ENCODE measurements around the gene CLSTN2.

Gene CLSTN2

DNA sequence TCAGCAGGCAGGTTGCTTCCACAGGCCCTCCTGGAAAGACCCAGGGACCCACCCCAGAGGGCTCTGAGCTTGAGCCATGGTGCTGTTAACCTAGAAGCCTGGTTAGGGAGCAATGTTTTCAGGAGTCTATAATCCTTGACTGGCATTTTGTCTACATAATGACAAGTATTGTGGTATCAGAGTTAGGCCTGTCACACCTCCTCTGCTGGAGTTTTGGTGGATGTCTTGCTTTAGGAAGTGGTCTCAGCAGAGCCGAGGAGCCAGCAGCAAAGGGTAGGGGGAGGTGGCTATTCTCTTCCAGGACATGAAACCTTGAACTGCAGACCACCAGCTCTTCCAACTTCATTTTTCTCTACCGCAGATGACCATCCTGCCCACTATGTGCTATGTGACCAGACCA is 76.1 kb downstream of the CLSTN2 start:
- H3K9ac ChIP-seq = no peak overlapping the region
- no peaks in the 10 kb centered on the region for H3K27me3 ChIP-seq (ENCODE audit: insufficient read depth, low read depth)
- no peak overlapping the region for H2AFZ ChIP-seq (ENCODE audit: low read depth)
- no peaks in the 10 kb centered on the region for H3K36me3 ChIP-seq (ENCODE audit: insufficient read depth)
- no peaks in the 10 kb centered on the region for H4K20me1 ChIP-seq (ENCODE audit: insufficient read depth)
- no peaks in the 10 kb centered on the region for H3K79me2 ChIP-seq (ENCODE audit: insufficient read depth, low read depth)
- H3K4me2 ChIP-seq = no peak overlapping the region
- no peaks in the 10 kb centered on the region for H3K4me1 ChIP-seq (ENCODE audit: low read depth, poor library complexity, severe bottlenecking)
- TF ChIP-seq, protein P1, sequence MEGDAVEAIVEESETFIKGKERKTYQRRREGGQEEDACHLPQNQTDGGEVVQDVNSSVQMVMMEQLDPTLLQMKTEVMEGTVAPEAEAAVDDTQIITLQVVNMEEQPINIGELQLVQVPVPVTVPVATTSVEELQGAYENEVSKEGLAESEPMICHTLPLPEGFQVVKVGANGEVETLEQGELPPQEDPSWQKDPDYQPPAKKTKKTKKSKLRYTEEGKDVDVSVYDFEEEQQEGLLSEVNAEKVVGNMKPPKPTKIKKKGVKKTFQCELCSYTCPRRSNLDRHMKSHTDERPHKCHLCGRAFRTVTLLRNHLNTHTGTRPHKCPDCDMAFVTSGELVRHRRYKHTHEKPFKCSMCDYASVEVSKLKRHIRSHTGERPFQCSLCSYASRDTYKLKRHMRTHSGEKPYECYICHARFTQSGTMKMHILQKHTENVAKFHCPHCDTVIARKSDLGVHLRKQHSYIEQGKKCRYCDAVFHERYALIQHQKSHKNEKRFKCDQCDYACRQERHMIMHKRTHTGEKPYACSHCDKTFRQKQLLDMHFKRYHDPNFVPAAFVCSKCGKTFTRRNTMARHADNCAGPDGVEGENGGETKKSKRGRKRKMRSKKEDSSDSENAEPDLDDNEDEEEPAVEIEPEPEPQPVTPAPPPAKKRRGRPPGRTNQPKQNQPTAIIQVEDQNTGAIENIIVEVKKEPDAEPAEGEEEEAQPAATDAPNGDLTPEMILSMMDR (conservative IDR thresholded peaks at IDR 0.05; ENCODE audit: low read depth, low read length) = no peak
- no peak overlapping the region for H3K4me3 ChIP-seq (IDR thresholded peaks at IDR 0.05; ENCODE audit: insufficient read depth, low read depth, low read length)
- H3K27ac ChIP-seq = no peak overlapping the region

DNA sequence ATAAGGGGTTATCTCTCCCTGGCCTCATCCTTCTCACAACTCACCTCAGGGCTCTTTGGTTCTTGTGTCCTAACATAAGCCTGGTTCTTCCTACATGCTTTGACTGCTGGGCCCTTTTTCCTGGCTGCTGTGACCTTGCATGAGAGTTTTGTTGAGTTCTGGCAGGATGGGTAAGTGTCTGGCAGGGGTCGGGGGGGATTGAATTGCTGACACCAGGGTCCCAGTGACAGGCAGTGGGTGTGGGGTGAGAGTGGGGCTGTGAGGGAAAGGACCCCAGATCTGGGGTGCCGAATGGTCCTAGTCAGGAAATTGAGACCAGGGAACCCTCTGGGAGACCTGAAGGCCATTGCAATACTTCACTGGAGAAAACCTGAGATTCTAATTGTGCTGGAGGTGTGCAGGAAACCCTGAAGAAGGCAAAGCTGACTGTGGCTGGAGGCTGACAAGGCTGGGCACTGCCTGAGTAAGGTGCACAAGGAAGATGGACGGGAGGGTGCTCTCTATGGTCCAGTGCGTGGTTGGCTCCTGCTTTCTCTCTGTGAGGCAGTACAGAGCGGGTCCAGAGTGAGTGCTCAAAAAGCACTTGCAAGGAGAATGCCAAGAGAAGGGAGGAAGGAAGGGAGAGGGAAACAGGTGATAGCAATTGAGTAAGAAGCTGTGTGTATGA is 76.8 kb downstream of the CLSTN2 start:
- H3K9ac ChIP-seq = no peak overlapping the region
- H2AFZ ChIP-seq (ENCODE audit: low read depth) = no peak overlapping the region
- no peaks in the 10 kb centered on the region for H3K27me3 ChIP-seq (ENCODE audit: insufficient read depth, low read depth)
- TF ChIP-seq, protein P1 (conservative IDR thresholded peaks at IDR 0.05; ENCODE audit: low read depth, low read length) = no peak
- H3K4me2 ChIP-seq = no peak overlapping the region
- no peaks in the 10 kb centered on the region for H3K79me2 ChIP-seq (ENCODE audit: insufficient read depth, low read depth)
- H3K27ac ChIP-seq = no peak overlapping the region
- no peaks in the 10 kb centered on the region for H3K36me3 ChIP-seq (ENCODE audit: insufficient read depth)
- no peaks in the 10 kb centered on the region for H4K20me1 ChIP-seq (ENCODE audit: insufficient read depth)
- H3K4me1 ChIP-seq (ENCODE audit: low read depth, poor library complexity, severe bottlenecking) = no peaks in the 10 kb centered on the region
- no peak overlapping the region for H3K4me3 ChIP-seq (IDR thresholded peaks at IDR 0.05; ENCODE audit: insufficient read depth, low read depth, low read length)

DNA sequence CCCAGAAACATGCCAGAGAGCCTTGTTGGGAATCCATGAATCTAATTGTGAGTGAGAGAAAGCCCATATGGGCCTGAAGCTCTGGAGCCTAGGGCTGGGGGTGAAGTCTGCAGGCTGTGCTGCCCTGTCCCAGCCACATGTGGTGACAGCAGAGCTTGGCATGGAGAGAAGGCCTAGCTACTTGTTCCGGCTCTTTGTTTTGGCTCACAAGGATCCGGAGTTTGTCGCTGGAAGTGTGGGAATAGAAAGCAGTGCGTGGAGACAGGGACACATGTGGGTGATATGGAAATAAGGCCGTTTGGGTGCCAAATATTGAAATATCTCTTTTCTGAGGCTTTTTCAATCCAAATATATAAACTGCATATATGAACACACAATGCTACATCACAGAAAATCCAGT is 78.2 kb downstream of the CLSTN2 start:
- H3K4me1 ChIP-seq (ENCODE audit: low read depth, poor library complexity, severe bottlenecking) = no peaks in the 10 kb centered on the region
- TF ChIP-seq, protein P1 (conservative IDR thresholded peaks at IDR 0.05; ENCODE audit: low read depth, low read length) = no peak
- no peak overlapping the region for H2AFZ ChIP-seq (ENCODE audit: low read depth)

DNA sequence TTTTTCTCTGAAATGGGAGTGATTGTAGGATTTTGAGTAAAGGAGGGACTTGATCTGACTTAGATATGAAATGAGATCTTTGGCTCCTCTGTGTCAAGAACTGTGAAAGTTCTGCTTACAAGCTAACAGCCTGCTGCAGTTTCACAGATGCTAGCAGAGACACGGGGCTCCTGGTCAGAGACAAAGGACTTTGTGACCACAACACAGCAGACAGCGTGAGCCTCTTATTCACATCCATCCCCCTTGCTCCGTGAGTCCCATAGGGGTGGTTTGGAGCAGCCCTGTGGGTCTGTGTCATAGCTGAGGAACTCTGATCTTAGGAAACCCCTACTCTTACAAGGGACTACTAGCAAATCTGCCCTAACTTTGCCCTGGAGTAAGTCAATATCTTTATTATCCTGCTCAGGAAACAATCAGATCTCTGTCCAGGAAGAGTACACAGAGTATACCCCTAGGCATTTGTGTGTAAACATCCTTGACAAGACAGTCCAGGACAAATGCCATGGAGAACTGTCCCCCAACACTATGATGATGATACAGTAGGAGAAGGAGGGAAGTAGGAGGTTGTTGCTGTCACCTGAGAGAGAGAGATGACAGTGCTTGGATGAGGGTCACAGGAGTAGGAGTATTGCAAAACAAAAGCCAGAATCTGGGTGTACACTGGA is 80.0 kb downstream of the CLSTN2 start:
- TF ChIP-seq, protein P1 (conservative IDR thresholded peaks at IDR 0.05; ENCODE audit: low read depth, low read length) = no peak

More for the DNA sequence above, 78.2 kb downstream of the CLSTN2 start:
- Histone ChIP-seq H3K4me2 (no peak overlapping the region), H3K9ac (no peak overlapping the region), H3K27me3 (ENCODE audit: insufficient read depth, low read depth) (no peaks in the 10 kb centered on the region), H4K20me1 (ENCODE audit: insufficient read depth) (no peaks in the 10 kb centered on the region), H3K4me3 (IDR thresholded peaks at IDR 0.05; ENCODE audit: insufficient read depth, low read depth, low read length) (no peak overlapping the region), H3K27ac (no peak overlapping the region), H3K36me3 (ENCODE audit: insufficient read depth) (no peaks in the 10 kb centered on the region), H3K79me2 (ENCODE audit: insufficient read depth, low read depth) (no peaks in the 10 kb centered on the region)

More for the DNA sequence above, 80.0 kb downstream of the CLSTN2 start:
- H3K36me3 ChIP-seq (ENCODE audit: insufficient read depth) = no peaks in the 10 kb centered on the region
- no peak overlapping the region for H3K9ac ChIP-seq
- no peak overlapping the region for H3K4me2 ChIP-seq
- no peak overlapping the region for H3K4me3 ChIP-seq (IDR thresholded peaks at IDR 0.05; ENCODE audit: insufficient read depth, low read depth, low read length)
- no peak overlapping the region for H2AFZ ChIP-seq (ENCODE audit: low read depth)
- H3K27ac ChIP-seq = no peak overlapping the region
- H4K20me1 ChIP-seq (ENCODE audit: insufficient read depth) = no peaks in the 10 kb centered on the region
- H3K4me1 ChIP-seq (ENCODE audit: low read depth, poor library complexity, severe bottlenecking) = no peaks in the 10 kb centered on the region
- no peaks in the 10 kb centered on the region for H3K79me2 ChIP-seq (ENCODE audit: insufficient read depth, low read depth)
- H3K27me3 ChIP-seq (ENCODE audit: insufficient read depth, low read depth) = no peaks in the 10 kb centered on the region
